Gastroesophageal sphincter (tissue), 3 donors: ENCODE measurements around the gene TCF7L1.

Source experiments
- EP300 ChIP-seq: sonication (generic); formaldehyde crosslinking; IDR thresholded peaks from one replicate; pipeline ENCODE4 v1.6.1; 2017; ENCODE audit warnings: antibody characterized with exemption, mild to moderate bottlenecking
- POLR2A ChIP-seq, 2 donors: fragments of 450-650 bp; IDR thresholded peaks; one replicate each; pipeline ENCODE4 v1.6.1; 2017; ENCODE audit warnings: antibody characterized with exemption in 2 of 2, mild to moderate bottlenecking in 2 of 2, moderate library complexity in 1 of 2
- POLR2AphosphoS5 ChIP-seq: sonication (generic); formaldehyde crosslinking; IDR thresholded peaks from one replicate; pipeline ENCODE4 v1.6.1; 2017; ENCODE audit warnings: antibody characterized with exemption
- TF ChIP-seq, protein P1 (sequence below), 4 experiments: fragments of 200-600 bp in 2 of 4; fragments of 450-650 bp in 2 of 4; sonication (generic) in 1 of 4; IDR thresholded peaks; one replicate each; pipeline ENCODE4 v1.5.1; 2017 to 2019; ENCODE audit warnings: antibody characterized with exemption in 4 of 4, mild to moderate bottlenecking in 2 of 4, moderate library complexity in 2 of 4

DNA sequence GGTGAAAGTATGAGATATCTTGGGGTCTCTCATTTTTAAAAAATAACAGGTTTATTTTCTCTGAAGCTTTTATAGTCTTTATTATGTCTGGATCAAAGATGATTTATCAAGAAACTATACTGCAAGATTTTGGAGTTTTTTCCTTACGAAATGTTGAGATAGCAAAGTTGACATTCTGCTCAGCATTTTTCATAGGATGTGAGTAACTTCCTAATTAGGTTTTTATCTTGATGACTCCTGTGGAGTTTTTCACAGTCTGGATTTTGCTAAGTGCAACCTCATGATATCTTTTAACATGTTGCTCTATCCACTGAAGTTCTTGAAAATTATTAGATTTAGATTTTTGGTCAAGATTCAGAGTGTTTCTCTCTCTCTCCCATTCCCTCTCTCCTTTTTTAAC, 17.8 kb downstream of the TCF7L1 start:
- TF ChIP-seq, protein P1, sequence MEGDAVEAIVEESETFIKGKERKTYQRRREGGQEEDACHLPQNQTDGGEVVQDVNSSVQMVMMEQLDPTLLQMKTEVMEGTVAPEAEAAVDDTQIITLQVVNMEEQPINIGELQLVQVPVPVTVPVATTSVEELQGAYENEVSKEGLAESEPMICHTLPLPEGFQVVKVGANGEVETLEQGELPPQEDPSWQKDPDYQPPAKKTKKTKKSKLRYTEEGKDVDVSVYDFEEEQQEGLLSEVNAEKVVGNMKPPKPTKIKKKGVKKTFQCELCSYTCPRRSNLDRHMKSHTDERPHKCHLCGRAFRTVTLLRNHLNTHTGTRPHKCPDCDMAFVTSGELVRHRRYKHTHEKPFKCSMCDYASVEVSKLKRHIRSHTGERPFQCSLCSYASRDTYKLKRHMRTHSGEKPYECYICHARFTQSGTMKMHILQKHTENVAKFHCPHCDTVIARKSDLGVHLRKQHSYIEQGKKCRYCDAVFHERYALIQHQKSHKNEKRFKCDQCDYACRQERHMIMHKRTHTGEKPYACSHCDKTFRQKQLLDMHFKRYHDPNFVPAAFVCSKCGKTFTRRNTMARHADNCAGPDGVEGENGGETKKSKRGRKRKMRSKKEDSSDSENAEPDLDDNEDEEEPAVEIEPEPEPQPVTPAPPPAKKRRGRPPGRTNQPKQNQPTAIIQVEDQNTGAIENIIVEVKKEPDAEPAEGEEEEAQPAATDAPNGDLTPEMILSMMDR (IDR thresholded peaks at IDR 0.05): no peak
- TF ChIP-seq POLR2AphosphoS5: no peak
- no peak for TF ChIP-seq POLR2A (IDR thresholded peaks at IDR 0.05)
- TF ChIP-seq EP300: no peak
